Psoas muscle (tissue), 8 donors: ENCODE measurements around the gene SYS1. TPM values are rescaled to one million over a fixed set of nuclear protein-coding genes. Genes with fewer than 3 reads are reported as not detected.

Source experiments
- ATAC-seq, 4 donors: fragments of 200-7000 bp; cut with Tn5 transposase; one replicate each; pipeline ENCODE4 v1.9.1; 2020; ENCODE audit warnings: moderate library complexity in 3 of 4, mild to moderate bottlenecking in 2 of 4
- DNase-seq, 2 donors: peaks; one replicate each; pipeline ENCODE4 v3.0.0-alpha.2; 2020
- H3K27ac ChIP-seq: fragments of 200-600 bp; one replicate; pipeline ENCODE4 v1.8.0; 2022
- H3K27me3 ChIP-seq, 3 donors: fragments of 200-600 bp in 1 of 3; one replicate each; pipeline versions ENCODE4 v1.6.1 to v1.8.0; 2013 to 2022; ENCODE audit warnings: low read length in 2 of 3, mild to moderate bottlenecking in 2 of 3, moderate library complexity in 1 of 3; ENCODE audit not compliant: insufficient read depth in 3 of 3
- H3K36me3 ChIP-seq, 2 donors: fragments of 200-600 bp in 1 of 2; one replicate each; pipeline versions ENCODE4 v1.6.1 to v1.8.0; 2013 to 2022; ENCODE audit warnings: low read depth in 1 of 2, mild to moderate bottlenecking in 1 of 2, moderate library complexity in 1 of 2; ENCODE audit not compliant: insufficient read depth in 1 of 2
- H3K4me1 ChIP-seq: fragments of 200-600 bp; one replicate; pipeline ENCODE4 v1.8.0; 2022
- H3K4me3 ChIP-seq: fragments of 200-600 bp; one replicate; pipeline ENCODE4 v1.8.0; 2022; ENCODE audit warnings: mild to moderate bottlenecking
- H3K9me3 ChIP-seq: fragments of 200-600 bp; one replicate; pipeline ENCODE4 v1.8.0; 2022
- WGBS, 3 donors: extraction: QIAGEN DNeasy Blood & Tissue Kit; methylation state at CpG; one replicate each; pipeline versions ENCODE4 v1.1.6 to v1.1.7; 2013; 5-methylcytosine and 5-hydroxymethylcytosine counted together
- intact Hi-C, 2 donors: fragments of 100-400 bp; cut with DNase I; formaldehyde crosslinking; loops; one replicate each; pipeline versions ENCODE4 v1.11.0 to v1.14.2; 2022
- polyA plus RNA-seq, 3 donors: library from polyadenylated mRNA; stranded (reverse); fragments of 200-250 nt; gene quantifications; one replicate each; pipeline ENCODE4 v1.2.3, GENCODE V29; 2013
- total RNA-seq, 4 donors: library from RNA; stranded (reverse); fragmentation: NEBNext Ultra II Directional in 2 of 4; extraction: Animal tissue kit (Norgen Biotek cat#: 25700) in 2 of 4; gene quantifications; one replicate each; pipeline versions ENCODE4 v1.2.1 to v1.2.4, GENCODE V29; 2021 to 2023
- TF ChIP-seq, protein P1 (sequence below): fragments of 200-600 bp; IDR thresholded peaks from one replicate; pipeline ENCODE4 v1.8.0; 2022; ENCODE audit warnings: antibody characterized with exemption
- donor health status: healthy with polysubstance abuse.
- donor health status: DM: no; HTN: no; CAD: no; lungs with moderate emphysema.
- donor health status: Bipolar disorder and iron deficiency.
- donor health status: healthy.
- donor health status: DM: yes; HTN: yes; CAD: no.
- donor health status: DM: no; HTN: no; CAD: no.
- donor health status: DM: no; HTN: no; CAD: no.
- donor health status: DM: yes; HTN: yes; CAD: no.

Gene SYS1
- total and polyA plus RNA-seq, 7 donors = 17.1 to 73.3 (median 29.6) TPM

GRCh38 chr20:45358282-45359068 is 4.5 kb upstream of the SYS1 start:
- TF ChIP-seq, protein P1, sequence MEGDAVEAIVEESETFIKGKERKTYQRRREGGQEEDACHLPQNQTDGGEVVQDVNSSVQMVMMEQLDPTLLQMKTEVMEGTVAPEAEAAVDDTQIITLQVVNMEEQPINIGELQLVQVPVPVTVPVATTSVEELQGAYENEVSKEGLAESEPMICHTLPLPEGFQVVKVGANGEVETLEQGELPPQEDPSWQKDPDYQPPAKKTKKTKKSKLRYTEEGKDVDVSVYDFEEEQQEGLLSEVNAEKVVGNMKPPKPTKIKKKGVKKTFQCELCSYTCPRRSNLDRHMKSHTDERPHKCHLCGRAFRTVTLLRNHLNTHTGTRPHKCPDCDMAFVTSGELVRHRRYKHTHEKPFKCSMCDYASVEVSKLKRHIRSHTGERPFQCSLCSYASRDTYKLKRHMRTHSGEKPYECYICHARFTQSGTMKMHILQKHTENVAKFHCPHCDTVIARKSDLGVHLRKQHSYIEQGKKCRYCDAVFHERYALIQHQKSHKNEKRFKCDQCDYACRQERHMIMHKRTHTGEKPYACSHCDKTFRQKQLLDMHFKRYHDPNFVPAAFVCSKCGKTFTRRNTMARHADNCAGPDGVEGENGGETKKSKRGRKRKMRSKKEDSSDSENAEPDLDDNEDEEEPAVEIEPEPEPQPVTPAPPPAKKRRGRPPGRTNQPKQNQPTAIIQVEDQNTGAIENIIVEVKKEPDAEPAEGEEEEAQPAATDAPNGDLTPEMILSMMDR = no peak
- DNase-seq = peak; percentile 82 to 88
- Histone ChIP-seq H3K36me3 (no peaks in the 10 kb centered on the region), H3K4me3 (peak overlapping the region; percentile 5), H3K27ac (peak overlapping the region; percentile 90), H3K4me1 (peaks cover 61% of the 10 kb centered on the region), H3K9me3 (no peaks in the 10 kb centered on the region), H3K27me3 (no peaks in the 10 kb centered on the region)
- 6 to 14% (median 7%) methylated on average over 10 of the region's 10 CpGs for WGBS, 3 donors
- peak; percentile 72 to 76 (median 74) for ATAC-seq
- intact Hi-C loops = loop anchor here in 1 of 2 donors (10.0 kb wide), 1 partner anchor 436 kb away; the partner anchor contains the start of genes DNTTIP1 and WFDC3

- intact Hi-C loops = loop anchor here in 1 of 2 donors (10.0 kb wide), 1 partner anchor 436 kb away; the partner anchor contains the start of genes DNTTIP1 and WFDC3
- 17 to 32% (median 21%) methylated on average over 7 of the region's 7 CpGs for WGBS, 3 donors
- TF ChIP-seq, protein P1 = no peak
These were observed 3.9 kb upstream of the SYS1 start for GRCh38 chr20:45359069-45359405.

GRCh38 chr20:45359406-45360148 is 3.4 kb upstream of the SYS1 start:
- Histone ChIP-seq H3K27me3 (no peaks in the 10 kb centered on the region), H3K27ac (peak overlapping the region; percentile 90), H3K9me3 (no peaks in the 10 kb centered on the region), H3K4me1 (peaks cover 65% of the 10 kb centered on the region), H3K36me3 (no peaks in the 10 kb centered on the region), H3K4me3 (no peak overlapping the region)
- ATAC-seq = no peak
- WGBS, 3 donors = 48 to 53% (median 53%) methylated on average over 9 of the region's 9 CpGs
- TF ChIP-seq, protein P1 = no peak
- intact Hi-C loops = loop anchor here in 1 of 2 donors (10.0 kb wide), 1 partner anchor 435 kb away; the partner anchor contains the start of genes DNTTIP1 and WFDC3
- no peak for DNase-seq

More at GRCh38 chr20:45359069-45359405, 3.9 kb upstream of the SYS1 start:
- no peaks in the 10 kb centered on the region for H3K9me3 ChIP-seq
- no peaks in the 10 kb centered on the region for H3K36me3 ChIP-seq
- peak; percentile 67 to 78 for DNase-seq
- peak overlapping the region; percentile 90 for H3K27ac ChIP-seq
- H3K4me3 ChIP-seq = peak overlapping the region; percentile 5
- ATAC-seq = peak; percentile 55 to 73 (median 68)
- no peaks in the 10 kb centered on the region for H3K27me3 ChIP-seq
- H3K4me1 ChIP-seq = peaks cover 66% of the 10 kb centered on the region

- Histone ChIP-seq H3K36me3 (peaks cover 3 to 22% of the 10 kb centered on the region in 2 donors), H3K4me3 (no peak overlapping the region), H3K27ac (peak overlapping the region; percentile 93), H3K4me1 (peaks cover 48% of the 10 kb centered on the region), H3K27me3 (no peaks in the 10 kb centered on the region), H3K9me3 (no peaks in the 10 kb centered on the region)
- intact Hi-C loops = loop anchor here (2.0 kb wide), 2 partner anchors 15 to 75 kb away; no protein-coding TSS in a partner anchor
- TF ChIP-seq, protein P1 = no peak
- DNase-seq (no peak), ATAC-seq (no peak)
- WGBS, 3 donors = 81 to 87% (median 81%) methylated on average over 6 of the region's 6 CpGs
These were observed 1.2 kb upstream of the SYS1 start for GRCh38 chr20:45361793-45362192.
